Stimulated activated CD8-positive, alpha-beta memory T cell treated with anti-CD3 and anti-CD28 coated beads, Interleukin-12 subunit alpha, Interleukin-12 subunit beta, amount 100 ng/mL, for 24 hours (primary cell): ENCODE measurements around the gene PRRT2.
A peak's percentile ranks its signal among the peaks of the same experiment; 100 is the strongest.
"Not testable (repeated sequence)": the region's sequence is repeated elsewhere in the genome, so short reads cannot be mapped to it uniquely, and the experiment has no call there.

Source experiments
- DNase-seq: peaks from one replicate; pipeline ENCODE4 v3.0.0-alpha.2; 2020; ENCODE audit errors: extremely low read depth

Gene PRRT2

DNA sequence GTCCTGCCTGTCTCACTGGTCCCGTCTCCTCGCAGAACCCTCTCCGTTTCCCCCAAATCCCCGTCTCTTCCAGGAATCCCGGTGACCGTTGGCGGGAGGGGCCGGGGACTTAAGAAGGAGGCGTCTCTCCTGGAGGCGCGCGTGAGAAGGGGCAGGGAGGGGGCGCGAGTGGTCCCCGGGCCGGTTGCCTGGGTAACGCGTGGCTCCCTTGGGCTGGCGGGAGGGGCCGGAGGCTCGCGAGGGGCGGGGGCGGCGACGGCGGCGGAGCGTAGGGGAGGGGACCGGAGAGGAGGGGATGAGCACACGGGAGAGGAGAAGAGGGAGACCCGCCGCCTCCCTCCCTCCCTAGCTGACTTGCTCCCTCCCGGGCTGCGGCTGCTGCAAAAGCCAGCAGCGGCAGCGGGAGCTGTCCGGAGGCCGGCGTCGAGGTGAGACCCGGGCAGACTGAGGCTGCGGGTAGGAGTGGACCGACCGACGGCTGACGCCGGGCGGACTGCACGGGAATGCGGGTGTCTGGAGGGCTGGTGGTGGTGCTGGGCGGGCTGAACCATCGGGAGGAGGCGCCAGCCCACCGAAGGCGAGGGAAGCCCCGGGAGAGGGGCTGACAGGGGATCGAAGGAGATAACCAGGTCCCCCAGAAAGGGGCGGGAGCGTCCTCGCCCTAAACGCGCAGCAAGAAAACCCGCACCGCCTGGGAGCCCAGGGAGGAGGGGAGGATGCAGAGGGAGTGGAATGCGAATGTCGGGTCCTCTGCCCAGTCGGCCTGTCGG, at the start of gene PRRT2:
TSS of gene PRRT2 (plus strand) at position 298 of the 770 bp plus-strand sequence. CDS start 862 bp downstream, outside the sequence.
- no peak for DNase-seq

DNA sequence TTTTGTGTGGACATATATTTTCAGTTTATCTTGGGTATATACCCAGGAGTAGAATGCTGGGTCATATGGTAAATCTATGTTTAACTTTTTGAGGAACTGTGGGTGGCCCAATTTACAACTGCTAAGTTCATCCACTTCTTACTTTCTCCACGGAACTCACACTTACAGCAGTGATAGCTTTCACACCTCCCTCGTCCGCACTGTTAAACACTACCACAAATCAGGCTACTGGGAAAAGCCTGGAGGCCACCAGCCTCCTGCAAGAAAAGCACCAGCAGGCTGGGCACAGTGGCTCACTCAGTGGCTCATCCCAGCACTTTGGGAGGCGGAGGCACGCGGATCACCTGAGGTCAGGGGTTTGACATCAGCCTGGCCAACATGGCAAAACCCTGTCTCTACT, 48.7 kb upstream of the PRRT2 start:
- no peak for DNase-seq

DNA sequence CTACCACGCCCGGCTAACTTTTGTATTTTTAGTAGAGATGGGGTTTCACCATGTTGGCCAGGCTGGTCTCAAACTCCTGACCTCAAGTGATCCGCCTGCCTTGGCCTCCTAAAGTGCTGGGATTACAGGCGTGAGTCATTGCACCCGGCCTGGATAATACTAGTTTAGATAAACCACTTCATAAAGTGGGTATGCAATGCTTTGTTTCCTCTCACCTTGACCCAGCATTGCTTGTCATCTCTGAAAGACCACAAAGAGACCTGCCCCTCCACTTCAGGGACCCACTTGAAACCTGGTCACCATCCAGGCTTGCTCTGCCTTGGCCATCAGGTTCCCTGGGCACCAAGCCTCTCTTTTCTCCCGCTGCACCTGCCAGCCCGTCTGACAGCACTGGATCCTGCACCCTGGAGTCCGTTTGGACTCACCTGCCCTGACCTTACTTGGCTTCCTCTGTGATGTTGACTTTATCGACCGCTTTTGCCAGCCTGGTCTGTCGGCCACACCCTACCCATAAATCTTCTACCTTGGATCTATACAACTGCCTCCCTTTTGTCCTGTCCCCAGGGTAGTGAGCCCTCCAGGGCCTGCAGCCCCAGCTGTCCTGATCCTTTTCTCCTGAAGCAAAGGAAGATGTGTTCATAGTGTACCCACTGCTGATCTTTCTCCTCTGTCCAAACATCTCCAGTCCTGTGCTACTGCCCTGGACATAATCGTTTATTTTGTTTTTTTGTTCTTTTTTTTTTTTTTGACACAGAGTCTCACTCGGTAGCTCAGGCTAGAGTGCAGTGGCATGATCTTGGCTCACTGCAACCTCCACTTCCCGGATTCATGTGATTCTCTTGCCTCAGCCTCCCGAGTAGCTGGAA, 46.6 kb upstream of the PRRT2 start:
- no peak for DNase-seq

DNA sequence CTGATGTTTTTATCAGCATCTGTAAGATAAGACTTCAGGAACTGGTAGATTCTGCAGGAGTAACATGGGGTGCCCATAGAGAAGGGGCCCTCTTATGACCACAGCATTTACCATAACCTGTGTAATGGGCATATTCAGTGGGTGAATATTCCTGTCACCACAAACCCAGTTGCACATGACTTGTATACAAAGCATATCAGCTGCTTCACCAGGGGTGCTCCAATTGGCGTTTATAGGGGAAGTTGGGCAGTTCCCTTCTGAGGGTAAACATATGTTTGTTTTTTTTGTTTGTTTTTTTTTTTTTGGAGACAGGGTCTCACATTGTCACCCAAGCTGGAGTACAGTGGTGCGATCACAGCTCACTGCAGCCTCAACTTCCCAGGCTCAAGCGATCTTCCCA, 45.4 kb upstream of the PRRT2 start:
- no peak for DNase-seq

DNA sequence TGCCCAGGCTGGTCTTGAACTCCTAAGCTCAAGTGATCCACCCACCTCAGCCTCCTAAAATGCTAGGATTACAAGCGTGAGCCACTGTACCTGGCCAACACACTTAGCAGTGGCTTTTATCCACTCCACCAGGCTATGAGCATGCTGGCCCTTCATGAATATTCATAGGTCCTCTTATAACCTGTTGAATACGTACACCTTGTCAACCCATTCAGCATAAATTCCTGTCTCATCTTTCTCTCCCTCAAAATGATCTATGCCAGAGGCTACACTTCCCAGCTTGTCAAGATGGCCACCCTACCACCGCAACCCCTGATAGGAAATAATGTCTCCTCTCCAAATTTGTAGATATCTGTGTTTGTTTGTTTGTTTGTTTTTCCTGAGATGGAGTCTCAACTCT, 44.9 kb upstream of the PRRT2 start:
- no peak for DNase-seq

DNA sequence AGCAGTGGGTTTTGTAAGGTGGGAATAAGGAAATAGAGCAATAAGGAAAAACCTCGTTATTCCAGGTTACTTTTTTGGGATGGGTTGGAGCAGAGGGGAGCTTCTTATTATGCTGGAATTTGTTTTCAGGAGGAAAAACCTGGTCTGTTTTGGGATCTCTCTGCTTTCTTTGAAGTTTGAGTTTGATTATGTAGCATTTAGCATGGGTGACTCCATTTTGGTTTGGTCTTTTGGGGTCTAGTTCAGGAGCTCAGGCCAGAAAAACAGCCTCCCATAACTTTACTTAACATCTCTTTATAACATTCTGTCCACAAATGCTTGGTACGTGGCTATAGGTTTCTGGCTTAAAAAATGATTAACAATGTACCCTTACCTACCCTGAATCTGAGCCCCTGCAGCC, 42.5 kb upstream of the PRRT2 start:
- DNase-seq = no peak

DNA sequence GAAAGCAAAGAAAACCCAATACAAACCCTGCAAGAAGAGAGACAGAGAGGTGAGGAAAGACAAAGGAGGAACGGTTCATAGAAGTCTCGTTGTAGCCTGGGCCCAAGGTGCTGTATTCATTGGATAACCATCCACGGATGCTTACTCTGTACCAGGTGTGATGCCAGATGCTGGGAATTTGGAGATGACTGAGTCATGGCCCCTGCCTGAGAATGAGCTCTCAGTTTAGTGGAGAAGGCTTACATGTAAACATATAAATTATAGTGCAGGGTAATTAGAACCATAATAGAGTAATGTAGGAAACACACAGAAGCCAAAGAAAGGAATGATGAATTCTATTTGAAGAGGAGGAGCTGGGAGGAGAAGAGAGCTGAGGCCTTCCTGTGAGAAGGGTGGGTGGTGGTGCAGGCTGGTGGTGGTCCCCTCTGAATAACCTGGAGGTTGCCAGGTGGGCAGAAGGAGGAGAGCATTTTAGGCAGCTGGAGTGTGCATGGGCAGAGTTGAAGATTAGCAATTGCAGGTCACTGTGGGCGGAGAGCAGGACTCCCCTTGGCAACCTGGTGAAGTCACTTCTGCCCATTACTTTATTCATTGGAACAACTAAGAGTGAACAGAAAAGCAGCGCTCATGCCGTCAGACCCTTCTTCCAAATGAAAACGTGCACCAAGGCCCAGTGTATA, 41.6 kb upstream of the PRRT2 start:
- no peak for DNase-seq

DNA sequence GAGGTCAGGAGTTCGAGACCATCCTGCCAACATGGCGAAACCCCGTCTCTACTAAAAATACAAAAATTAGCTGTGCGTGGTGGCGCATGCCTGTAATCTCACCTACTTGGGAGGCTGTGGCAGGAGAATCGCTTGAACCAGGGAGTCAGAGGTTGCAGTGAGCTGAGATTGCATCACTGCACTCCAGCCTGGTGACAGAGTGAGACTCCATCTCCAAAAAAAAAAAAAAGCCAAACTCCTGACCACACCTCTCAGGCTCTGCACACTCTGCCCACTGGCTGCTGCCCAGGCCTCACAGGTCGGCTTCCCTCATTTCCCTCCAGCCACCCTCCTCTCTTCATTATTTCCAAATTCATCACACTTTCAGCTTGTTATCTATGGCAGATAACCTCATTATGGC, 39.7 kb upstream of the PRRT2 start:
- DNase-seq = not testable (repeated sequence)

DNA sequence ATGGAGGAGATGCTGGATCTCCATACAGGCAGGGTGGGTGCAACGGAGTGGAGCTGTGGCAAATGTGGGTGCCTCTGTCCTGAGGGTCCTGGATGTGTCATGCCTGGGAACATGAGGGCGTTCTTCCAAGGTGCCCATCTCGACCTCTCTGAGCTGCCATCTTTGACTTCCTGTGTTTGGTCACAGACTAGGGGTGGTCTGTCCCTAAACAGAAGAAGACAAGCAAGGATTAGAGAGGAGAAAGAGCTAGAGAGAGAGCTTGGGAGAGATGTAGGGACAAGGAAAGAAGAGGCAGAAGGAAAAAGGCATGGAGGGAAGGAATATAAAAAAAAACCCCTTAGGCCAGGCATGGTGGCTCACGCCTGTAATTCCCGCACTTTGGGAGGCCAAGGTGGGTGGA, 37.3 kb upstream of the PRRT2 start:
- no peak for DNase-seq

DNA sequence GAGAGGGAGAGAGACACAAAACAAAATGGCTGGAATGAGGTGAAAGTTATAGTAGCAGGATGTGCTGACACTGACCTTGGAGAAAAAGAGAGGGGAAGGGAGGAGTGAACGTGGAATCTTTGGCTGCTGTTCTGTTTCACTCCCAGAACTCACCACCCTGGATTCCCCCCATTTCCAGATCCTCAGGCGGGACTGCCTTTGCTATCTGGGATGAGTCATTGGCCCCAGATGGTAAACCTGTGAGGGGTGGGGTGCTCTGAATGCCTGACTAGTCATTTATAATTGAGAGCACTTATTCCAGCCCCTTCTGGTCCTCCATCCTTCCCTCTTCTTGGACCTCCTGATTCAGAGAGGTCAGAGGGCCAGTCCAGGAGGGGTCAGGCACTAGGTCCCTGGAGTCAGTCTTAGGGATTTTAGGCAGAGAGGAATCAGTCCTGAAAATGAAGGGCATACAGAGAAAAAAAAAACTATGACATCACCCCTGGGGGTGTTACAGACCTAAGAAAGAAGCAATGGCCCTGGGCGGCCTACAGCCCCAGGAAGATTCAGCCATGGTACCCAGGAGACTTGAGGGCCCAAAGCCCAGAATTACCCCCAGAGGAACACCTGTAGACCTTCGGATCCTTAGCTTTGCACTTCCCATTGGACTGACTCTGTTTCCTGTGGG, 36.1 kb upstream of the PRRT2 start:
- no peak for DNase-seq

DNA sequence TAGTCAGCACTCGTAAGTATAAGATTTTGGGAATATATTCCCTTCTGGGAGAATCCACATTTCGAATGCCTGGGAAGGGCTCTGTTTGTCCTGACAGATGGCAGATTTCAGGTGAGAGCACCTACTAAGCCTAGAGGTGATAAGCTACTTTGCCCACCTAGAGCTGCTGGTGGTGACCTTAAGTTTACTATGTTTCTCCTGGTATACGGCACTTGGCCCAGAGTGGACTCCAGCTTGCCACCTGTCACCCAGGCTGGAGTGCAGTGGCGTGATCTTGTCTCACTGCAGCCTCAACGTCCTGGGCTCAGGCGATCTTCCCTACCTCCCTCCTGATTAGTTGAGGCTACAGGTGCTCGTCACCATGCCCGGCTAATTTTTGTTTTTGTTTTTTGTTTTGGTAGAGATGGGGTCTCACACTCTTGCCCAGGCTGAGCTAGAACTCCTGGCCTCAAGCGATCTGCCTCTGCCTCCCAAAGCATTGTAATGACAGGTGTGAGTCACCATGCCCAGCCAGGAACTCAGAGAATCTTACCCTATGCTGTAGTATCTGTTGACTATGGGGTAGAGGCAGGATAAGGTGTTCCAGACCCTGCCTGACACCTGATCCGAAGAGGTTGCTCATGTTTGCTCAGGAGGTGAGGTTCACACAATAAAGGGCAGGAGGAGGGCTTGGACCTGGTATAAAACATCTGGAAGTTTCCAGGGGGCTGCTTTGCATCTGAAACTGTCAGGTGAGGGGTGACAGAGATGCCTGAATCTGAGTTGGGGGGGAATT, 34.2 kb upstream of the PRRT2 start, which contains the start of gene ZG16:
TSS of gene ZG16 (plus strand) at position 681 of the 775 bp plus-strand sequence. CDS start 1,011 bp downstream, outside the sequence.
- DNase-seq = no peak

DNA sequence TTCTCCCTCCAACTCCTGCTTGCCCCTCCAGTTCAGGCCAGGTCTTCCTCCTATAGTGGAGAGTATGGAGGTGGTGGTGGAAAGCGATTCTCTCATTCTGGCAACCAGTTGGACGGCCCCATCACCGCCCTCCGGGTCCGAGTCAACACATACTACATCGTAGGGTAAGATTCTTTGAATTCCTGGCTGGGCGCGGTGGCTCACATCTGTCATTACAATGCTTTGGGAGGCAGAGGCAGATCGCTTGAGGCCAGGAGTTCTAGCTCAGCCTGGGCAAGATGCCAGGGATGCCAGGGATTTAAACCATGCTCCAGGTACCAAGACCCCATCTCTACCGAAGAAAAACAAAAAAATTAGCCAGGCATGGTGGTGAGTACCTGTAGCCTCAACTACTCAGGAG, 32.5 kb upstream of the PRRT2 start:
- no peak for DNase-seq

DNA sequence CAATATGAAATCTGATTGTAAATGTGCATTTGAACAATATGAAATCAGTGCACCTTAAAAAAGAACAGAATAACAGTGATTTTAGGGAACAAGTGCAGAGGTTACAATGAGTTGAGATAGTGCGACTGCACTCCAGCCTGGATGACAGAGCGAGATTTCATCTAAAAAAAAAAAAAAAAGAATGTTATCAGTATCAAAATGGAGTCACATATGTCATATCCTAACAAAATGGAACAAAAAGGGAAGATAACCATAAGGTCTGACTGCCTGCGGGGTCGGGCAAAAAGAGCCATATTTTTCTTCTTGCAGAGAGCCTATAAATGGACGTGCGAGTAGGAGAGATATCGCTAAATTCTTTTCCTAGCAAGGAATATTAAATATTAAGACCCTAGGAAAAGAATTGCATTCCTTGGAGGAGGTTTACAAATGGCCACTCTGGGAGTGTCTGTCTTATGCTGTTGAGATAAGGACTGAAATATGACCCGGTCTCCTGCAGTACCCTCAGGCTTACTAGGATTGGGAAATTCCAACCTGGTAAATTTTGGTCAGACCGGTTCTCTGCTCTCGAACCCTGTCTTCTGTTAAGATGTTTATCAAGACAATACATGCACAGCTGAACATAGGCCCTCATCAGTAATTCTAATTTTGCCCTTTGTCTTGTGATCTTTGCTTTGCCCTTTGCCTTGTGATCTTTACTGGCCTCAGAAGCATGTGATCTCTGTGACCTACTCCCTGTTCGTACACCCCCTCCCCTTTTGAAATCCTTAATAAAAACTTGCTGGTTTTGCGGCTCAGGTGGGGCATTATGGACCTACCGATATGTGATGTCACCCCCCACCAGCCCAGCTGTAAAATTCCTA, 28.7 kb upstream of the PRRT2 start:
- not testable (repeated sequence) for DNase-seq

DNA sequence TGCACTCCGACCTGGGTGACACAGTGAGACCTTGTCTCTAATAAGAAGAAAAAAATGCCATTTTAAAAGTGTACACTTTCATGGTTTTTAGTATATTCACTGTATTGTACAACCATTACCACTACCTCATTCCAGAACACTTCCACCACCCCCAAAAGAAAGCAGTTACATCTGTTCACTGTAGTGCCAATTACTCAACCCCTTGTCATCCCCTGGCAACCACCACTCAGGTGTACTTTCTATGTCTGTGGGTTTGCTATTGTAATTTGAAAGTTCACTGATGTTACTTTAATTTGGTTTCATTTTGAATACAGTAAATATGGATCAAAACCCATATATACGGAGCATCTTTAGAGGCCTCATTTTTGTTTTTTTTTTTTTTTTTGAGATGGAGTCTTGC, 27.8 kb upstream of the PRRT2 start:
- no peak for DNase-seq

DNA sequence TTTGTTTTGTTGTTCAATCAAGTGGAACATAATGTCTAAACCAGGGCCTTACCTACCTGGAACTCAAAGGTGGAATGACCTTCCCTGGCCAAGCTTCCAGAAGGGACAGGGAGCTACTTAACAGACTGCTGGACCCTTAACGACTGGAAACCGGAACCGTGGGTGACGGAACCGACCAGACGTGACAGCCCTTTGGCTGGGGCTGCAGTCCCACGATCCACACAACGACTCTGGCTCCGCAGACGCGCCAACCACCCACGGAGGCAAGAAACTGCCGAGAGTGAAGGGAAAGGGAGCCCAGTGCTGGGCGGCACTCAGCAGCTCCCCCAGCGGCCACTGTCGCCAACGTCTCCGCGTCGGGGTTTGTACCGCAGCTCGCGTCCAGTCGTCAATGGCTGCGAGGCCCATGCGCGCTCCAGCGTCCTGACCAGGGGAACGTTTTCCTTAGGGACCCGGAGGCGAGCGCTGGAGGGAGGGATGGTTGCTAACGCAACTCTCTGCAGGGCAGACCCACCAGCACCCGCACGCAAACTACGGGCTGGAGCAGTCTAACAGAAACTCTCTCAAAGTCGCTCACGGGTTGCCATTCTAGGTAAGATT, 27.0 kb upstream of the PRRT2 start:
- DNase-seq = no peak

DNA sequence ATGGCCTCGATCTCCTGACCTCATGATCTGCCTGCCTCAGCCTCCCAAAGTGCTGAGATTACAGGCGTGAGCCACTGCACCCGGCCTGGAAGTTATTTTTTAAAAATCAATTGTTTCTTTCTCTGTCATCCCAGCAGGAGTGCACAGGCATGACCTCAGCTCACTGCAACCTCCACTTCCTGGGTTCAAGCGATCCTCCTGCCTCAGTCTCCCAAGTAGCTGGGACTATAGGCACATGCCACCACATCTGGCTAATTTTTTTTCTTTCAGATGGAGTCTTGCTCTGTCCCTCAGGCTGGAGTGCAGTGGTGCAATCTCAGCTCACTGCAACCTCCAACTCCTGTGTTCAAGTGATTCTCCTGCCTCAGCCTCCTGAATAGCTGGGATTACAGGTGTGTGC, 24.8 kb upstream of the PRRT2 start:
- not testable (repeated sequence) for DNase-seq

DNA sequence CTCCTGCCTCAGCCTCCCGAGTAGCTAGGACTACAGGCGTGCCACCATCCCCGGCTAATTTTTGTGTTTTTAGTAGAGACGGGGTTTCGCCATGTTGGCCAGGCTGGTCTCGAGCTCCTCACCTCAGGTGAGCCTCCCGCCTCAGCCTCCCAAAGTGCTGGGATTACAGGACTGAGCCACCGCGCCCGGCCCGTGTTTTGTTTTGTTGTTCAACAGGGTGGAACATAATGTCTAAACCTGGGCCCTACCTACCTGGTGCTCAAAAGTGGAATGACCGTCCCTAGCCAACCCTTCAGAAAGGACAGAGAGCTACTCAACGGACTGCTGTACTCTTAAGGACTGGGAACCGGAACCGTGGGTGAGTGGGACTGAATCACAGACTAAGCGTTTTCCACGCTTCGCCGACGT, 22.2 kb upstream of the PRRT2 start:
- no peak for DNase-seq

DNA sequence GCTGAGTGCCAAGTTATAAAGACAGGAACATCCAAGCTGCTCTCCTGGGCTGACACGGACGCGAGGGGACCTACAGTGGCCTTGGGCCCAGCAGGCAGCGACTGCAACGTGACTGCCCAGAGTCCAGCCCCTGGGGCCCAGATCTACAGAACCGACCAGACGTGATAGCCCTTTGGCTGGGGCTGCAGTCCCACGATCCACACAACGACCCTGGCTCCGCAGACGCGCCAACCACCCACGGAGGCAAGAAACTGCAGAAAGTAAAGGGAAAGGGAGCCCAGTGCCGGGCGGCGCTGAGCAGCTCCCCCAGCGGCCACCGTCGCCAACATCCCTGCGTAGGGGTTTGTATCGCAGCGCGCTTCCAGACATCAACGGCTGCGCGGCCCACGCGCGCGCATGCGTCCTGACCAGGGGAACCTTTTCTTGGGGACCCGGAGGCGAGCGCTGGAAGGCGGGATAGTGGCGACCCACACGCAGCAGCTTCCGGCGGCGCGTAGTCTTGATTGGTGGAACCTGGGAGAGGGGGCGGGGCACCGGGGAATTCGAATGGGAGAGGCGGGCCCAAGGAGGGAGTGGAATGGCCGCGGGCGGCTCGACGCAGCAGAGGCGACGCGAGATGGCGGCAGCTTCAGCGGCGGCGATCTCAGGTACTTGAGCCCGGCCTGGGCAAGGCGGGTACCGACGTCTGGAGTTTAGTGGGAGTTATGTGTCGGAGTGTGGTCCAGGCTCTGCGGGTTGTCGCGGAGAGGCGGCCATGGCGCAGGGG, 21.6 kb upstream of the PRRT2 start, which contains the start of gene KIF22:
TSS of gene KIF22 (plus strand) at position 569 of the 766 bp plus-strand sequence. CDS start at position 578, 9 bp downstream.
- peak; percentile 99 for DNase-seq
